Endothelial cell (in vitro differentiated cells): Measurements from ENCODE around the gene KCNQ2. TPM values are rescaled to one million over a fixed set of nuclear protein-coding genes. Genes with fewer than 3 reads are reported as not detected.

Experiments used
- DNase-seq: peaks from one replicate; pipeline ENCODE4 v3.0.0; 2021; ENCODE audit warnings: low spot score
- H3K27ac Mint-ChIP-seq: one replicate; pipeline ENCODE4 v1.8.0; 2021; ENCODE audit warnings: mixed read lengths, inconsistent platforms; ENCODE audit not compliant: unreplicated experiment
- H3K27me3 Mint-ChIP-seq: one replicate; pipeline ENCODE4 v1.8.0; 2021; ENCODE audit warnings: mild to moderate bottlenecking, moderate library complexity, mixed read lengths, inconsistent platforms; ENCODE audit not compliant: unreplicated experiment
- H3K36me3 Mint-ChIP-seq: one replicate; pipeline ENCODE4 v1.8.0; 2021; ENCODE audit warnings: mild to moderate bottlenecking, low read depth, mixed read lengths, inconsistent platforms; ENCODE audit not compliant: unreplicated experiment
- H3K4me1 Mint-ChIP-seq: one replicate; pipeline ENCODE4 v1.8.0; 2021; ENCODE audit warnings: mild to moderate bottlenecking, mixed read lengths, inconsistent platforms; ENCODE audit not compliant: unreplicated experiment
- H3K4me3 Mint-ChIP-seq: one replicate; pipeline ENCODE4 v1.8.0; 2021; ENCODE audit warnings: mild to moderate bottlenecking, mixed read lengths, inconsistent platforms; ENCODE audit not compliant: unreplicated experiment
- H3K9me3 Mint-ChIP-seq: one replicate; pipeline ENCODE4 v1.8.0; 2021; ENCODE audit warnings: mixed read lengths, inconsistent platforms; ENCODE audit not compliant: unreplicated experiment
- CTCF ChIP-seq: fragments of 200-600 bp; sonication (generic); IDR thresholded peaks from one replicate; pipeline ENCODE4 v1.5.0; 2021; ENCODE audit warnings: antibody characterized with exemption; ENCODE audit not compliant: unreplicated experiment
- total RNA-seq: library from RNA; stranded (reverse); fragmentation: NEBNext Ultra II Directional; extraction: Animal tissue kit (Norgen Biotek cat#: 25700); gene quantifications from one replicate; pipeline ENCODE4 v1.2.1, GENCODE V29; 2021; ENCODE audit not compliant: unreplicated experiment

KCNQ2 gene
- total RNA-seq, 1 donor from 2014 or later: 3.2 TPM

DNA sequence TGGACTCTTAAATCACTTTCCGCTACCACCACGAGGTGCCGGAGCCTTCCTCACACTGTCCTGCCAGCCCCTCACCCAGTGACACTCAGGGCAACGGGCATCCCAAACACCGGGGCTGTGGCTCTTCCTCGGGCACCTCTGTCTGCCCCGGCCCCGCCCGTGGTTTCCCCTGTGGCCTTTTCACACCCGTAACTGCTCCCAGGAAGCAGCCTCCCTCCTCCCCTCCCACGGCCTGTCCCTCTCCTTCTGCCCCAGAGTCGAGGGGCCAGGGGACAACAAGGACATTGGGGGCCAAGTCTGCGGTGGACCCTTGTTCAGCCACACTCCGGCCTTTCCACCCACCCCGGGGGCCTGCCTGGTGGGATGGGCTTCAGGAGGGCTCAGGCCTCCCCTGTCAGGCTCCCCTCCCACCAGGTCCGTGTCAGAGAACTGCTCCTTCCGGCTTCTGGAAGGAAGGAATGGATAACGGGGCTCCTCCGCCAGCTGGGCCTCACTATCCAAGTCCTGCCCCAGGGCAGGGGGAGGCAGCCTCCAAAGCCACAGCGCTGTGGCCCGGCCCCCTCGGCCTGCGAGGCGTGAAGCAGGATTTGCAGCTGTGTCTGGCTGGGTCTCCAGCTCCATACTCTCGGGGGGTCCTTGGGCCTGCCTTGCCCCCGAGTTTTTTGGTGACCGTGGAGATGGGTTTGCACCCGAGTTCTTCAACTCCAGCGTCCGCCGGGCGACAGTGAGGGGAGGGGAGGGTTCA, 56.6 kb downstream of the KCNQ2 start:
- peaks cover 4% of the 10 kb centered on the region for H3K36me3 Mint-ChIP-seq
- no peak overlapping the region for H3K4me3 Mint-ChIP-seq
- H3K27me3 Mint-ChIP-seq: peaks cover 1% of the 10 kb centered on the region
- no peak for TF ChIP-seq CTCF
- no peak for DNase-seq
- no peaks in the 10 kb centered on the region for H3K9me3 Mint-ChIP-seq
- no peak overlapping the region for H3K27ac Mint-ChIP-seq
- peaks cover 6% of the 10 kb centered on the region for H3K4me1 Mint-ChIP-seq

GRCh38 chr20:63414720-63415430, 57.6 kb downstream of the KCNQ2 start:
- Mint-ChIP-seq H3K4me3 (no peak overlapping the region), H3K9me3 (no peaks in the 10 kb centered on the region), H3K27me3 (peaks cover 1% of the 10 kb centered on the region), H3K4me1 (peaks cover 6% of the 10 kb centered on the region), H3K27ac (no peak overlapping the region), H3K36me3 (peaks cover 4% of the 10 kb centered on the region)
- TF ChIP-seq CTCF: no peak
- DNase-seq: no peak

GRCh38 chr20:63413963-63414684, 58.3 kb downstream of the KCNQ2 start:
- Mint-ChIP-seq H3K4me1 (peaks cover 6% of the 10 kb centered on the region), H3K27ac (no peak overlapping the region), H3K9me3 (no peaks in the 10 kb centered on the region), H3K27me3 (peaks cover 2% of the 10 kb centered on the region), H3K4me3 (no peak overlapping the region), H3K36me3 (peaks cover 4% of the 10 kb centered on the region)
- no peak for DNase-seq
- no peak for TF ChIP-seq CTCF

DNA sequence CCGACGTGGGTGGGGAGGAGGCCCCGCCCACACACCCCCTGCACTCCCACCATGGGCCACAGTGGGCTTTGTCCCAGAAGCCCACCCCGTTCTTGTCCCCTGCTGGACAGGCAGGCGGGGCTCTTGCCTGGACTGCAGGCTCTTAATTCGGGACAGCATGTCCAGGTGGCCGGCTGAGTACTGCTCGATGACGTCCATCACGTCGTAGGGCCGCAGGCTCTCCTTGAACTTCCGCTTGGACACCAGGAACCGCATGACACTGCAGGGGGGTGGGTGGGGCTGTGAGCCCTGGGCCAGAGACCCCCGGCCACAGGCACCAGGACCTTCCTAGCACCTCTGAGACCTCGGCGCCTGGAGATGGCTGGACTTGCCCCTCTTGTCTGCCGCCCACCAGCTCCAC, 59.1 kb downstream of the KCNQ2 start:
- Mint-ChIP-seq H3K4me1 (peaks cover 6% of the 10 kb centered on the region), H3K27me3 (peaks cover 5% of the 10 kb centered on the region), H3K36me3 (peaks cover 4% of the 10 kb centered on the region), H3K4me3 (no peak overlapping the region), H3K9me3 (no peaks in the 10 kb centered on the region), H3K27ac (no peak overlapping the region)
- no peak for TF ChIP-seq CTCF
- DNase-seq: no peak
